ELR (cell line): ENCODE measurements around the gene SPACDR.
"Not testable (repeated sequence)": the region's sequence is repeated elsewhere in the genome, so short reads cannot be mapped to it uniquely, and the experiment has no call there.

Experiments used
- DNase-seq: peaks from one replicate; pipeline ENCODE4 v3.0.0-alpha.2; 2015; ENCODE audit warnings: low read depth

The SPACDR gene

GRCh38 chr7:100464210-100464660, at the start of gene SPACDR:
Gene SPACDR, minus strand, starts transcription at chr7:100464260. Its CDS starts 235 bp downstream, at chr7:100464025.
- peak; percentile 70 for DNase-seq

- no peak for DNase-seq
Observed at GRCh38 chr7:100513212-100513810, 49.3 kb upstream of the SPACDR start.

GRCh38 chr7:100510437-100511239, 46.6 kb upstream of the SPACDR start:
- DNase-seq: no peak

GRCh38 chr7:100509231-100509630, 45.2 kb upstream of the SPACDR start:
- DNase-seq: peak; percentile 45

- DNase-seq: no peak
Observed at GRCh38 chr7:100506356-100506923, 42.4 kb upstream of the SPACDR start.

GRCh38 chr7:100504887-100505611, 41.0 kb upstream of the SPACDR start:
- DNase-seq: no peak

GRCh38 chr7:100504031-100504430, 40.0 kb upstream of the SPACDR start:
- DNase-seq: not testable (repeated sequence)

GRCh38 chr7:100500743-100501142, 36.7 kb upstream of the SPACDR start:
- not testable (repeated sequence) for DNase-seq

- DNase-seq: no peak
Observed at GRCh38 chr7:100496509-100496908, 32.4 kb upstream of the SPACDR start.

- DNase-seq: no peak
Observed at GRCh38 chr7:100493476-100494264, 29.6 kb upstream of the SPACDR start.

GRCh38 chr7:100492738-100493475, 28.8 kb upstream of the SPACDR start:
- DNase-seq: no peak

- no peak for DNase-seq
Observed at GRCh38 chr7:100491192-100491578, 27.1 kb upstream of the SPACDR start.

GRCh38 chr7:100490483-100491191, 26.6 kb upstream of the SPACDR start:
- no peak for DNase-seq

GRCh38 chr7:100489824-100490223, 25.8 kb upstream of the SPACDR start:
- DNase-seq: peak; percentile 80

- DNase-seq: no peak
Observed at GRCh38 chr7:100489121-100489520, 25.1 kb upstream of the SPACDR start.

GRCh38 chr7:100488333-100489095, 24.5 kb upstream of the SPACDR start:
- DNase-seq: no peak

- peak; percentile 71 for DNase-seq
Observed at GRCh38 chr7:100486753-100487446, 22.8 kb upstream of the SPACDR start.

GRCh38 chr7:100486111-100486636, 22.1 kb upstream of the SPACDR start:
- DNase-seq: no peak

GRCh38 chr7:100485471-100485876, 21.4 kb upstream of the SPACDR start:
- no peak for DNase-seq
